HG02798 (cell line): ENCODE results near the gene CARF.
A peak's percentile ranks its signal among the peaks of the same experiment; 100 is the strongest.

Source experiments
- ATAC-seq: cut with Tn5 transposase; IDR thresholded peaks from one replicate; pipeline ENCODE4 v1.9.1; 2021; ENCODE audit warnings: mild to moderate bottlenecking; ENCODE audit not compliant: unreplicated experiment, poor library complexity

Gene CARF

DNA sequence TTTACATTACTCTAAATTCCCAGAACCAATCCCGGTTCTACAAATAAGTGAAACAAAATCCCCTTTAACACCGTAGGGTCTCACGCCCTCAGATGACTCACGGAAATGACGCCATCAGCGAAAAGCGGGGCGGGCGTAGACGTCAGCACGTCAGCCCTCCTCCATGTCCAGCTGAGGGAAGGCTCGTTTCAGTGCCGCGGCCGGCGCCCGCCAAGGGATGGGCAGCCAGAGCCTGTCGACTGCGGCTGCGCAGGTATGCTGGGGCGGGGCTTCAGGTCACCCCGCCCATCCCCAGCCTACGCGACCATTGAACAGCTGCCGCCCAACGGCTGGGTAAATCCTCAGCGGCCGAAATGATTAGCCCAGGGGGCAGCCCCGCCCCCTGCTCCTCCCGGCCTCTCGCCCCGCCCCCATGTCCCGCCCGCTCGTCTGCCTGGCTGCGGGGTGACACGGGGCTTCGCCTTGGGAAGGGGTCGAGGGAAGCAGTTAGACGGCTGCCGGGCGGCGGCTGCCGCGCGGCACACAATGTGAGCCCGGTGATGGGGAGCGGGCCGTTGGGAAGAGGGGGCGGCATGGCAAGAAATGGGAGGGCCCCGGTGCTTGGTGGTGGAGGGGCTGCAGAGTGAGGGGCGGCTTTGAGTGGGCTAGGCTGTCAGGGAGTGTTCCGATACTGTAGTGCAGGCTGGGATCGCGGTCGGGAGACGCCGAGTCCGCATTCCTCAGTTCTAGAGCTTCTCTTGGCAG, 102.6 kb downstream of the CARF start, which contains the start of gene NBEAL1:
Gene NBEAL1, plus strand, starts transcription at position 420 of the 744 bp plus-strand sequence. CDS start 1,510 bp downstream, outside the sequence.
- peak; percentile 98 for ATAC-seq

DNA sequence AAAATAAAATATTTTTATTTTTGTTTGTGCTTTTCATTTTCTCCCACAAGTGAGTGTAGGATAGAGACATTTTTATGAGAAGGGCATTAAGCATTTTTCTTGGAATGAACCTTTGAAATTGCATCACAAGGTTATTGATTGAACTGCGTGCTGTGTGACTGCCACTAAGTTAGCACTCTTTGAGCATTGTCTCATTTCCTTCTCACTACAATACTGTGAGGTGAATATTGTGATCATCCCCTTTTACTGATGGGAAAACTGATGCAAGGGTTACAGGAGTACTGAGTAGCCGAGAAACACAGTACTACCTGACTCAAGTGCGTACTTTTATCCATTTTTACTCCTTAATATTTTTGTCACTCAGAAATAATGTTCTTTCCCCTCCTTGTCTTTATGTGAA, 104.6 kb downstream of the CARF start:
- ATAC-seq, result no peak

DNA sequence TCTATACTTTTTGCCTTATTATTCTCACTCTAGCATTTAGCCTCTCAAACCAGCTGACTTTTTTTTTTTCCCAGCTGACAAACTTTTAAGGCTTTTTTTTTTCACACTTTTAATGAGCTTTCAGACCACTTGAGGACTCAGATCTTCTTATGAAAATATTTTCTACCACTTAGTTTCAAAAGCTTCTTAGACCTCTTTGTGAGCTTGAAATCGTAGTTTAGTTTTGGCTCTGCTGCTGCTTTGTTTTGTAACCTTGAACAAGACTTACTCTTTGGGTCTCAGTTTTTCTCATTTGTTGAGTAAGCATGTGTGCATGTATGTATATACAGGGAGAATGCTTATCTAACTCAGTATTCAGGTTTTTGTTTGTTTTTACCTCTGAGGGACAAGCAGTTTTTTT, 106.1 kb downstream of the CARF start:
- no peak for ATAC-seq

DNA sequence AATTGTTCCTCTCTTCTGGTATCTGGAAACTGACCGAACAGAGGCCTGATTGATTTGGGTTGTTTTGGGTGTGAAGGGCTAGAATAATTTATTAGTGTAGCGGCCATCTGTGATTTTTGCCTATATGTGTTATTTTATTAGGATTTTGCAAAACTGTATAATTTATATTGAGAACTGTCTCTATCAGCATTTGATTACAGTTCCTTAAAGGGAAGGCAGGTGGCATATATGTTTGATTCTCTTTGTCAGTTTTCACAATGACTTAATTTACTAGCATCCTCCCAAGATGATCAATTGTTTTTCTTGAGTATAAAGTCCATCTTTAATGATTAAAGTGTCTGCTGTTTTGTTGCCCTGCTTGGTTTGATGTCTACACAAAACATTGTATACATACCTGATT, 107.1 kb downstream of the CARF start:
- ATAC-seq, result no peak

DNA sequence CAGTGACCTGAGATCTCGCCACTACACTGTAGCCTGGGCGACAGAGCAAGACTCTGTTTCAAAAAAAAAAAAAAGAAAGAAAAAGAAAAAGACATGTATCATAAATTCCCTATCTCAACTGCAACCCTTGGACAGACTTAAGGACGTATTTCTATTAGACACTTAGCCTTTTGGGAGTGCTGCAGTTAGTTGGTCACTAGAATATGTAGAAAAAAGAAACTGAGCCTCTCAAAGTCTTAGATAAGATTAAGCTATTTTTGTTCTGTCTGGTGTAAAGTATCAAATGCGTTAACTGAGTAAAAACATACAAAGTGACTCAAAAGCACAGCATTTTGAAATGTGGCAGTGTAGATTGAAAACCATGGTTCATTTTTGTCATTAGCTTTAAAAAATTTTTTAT, 109.9 kb downstream of the CARF start:
- no peak for ATAC-seq

DNA sequence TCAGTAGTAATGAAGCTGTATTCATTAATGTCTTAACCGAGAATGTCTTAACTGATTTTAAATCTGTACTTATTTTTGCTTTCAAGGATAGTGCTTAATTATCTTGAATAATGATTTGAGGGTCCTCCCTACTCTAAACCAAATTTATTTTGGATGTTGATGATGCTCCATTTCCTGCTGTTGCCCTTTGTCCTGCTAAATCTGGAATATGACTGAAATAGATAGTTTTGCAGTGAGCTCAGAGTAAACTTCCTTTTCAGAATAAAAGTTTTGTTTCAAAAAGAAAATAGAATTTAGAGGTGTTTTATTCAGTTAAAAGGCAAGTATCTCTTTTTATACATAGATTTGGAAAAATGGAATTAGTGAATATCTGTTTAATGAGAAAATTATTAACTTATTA, 110.7 kb downstream of the CARF start:
- ATAC-seq, result no peak

DNA sequence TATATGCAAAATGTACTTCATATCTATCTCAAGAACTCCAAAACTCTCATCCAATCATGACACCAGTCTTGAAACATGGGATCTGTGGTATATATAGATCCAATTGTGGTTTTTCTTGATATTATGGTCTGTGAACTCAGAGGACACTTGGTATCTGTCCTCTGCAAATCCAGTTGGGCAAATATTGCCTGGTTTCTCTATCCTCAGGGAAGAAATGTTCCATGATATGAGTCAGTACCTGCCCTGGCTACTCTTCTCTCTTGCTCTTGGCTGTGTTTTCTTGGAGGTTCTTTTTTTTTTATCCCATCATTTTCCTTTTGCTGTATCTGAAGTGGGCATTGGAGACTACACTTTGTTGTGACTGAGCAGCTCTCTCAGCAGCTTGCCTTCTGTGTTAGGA, 113.5 kb downstream of the CARF start:
- no peak for ATAC-seq

DNA sequence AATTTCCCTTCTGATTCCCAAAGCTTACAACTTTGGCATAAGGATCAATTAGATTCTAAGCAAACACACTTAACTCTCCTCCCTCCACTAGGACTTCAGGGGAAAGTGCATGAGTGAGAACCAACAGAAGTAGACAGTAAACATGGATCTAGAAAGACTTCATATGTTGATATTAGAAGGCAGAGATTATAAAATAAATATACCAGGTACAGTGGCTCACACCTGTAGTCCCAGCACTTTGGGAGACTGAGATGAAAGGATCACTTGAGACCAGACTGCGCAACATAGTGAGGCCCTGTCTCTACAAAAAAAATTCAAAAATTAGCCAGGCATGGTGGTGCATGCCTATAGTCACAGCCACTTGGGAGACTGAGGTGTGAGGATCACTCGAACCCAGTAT, 118.5 kb downstream of the CARF start:
- no peak for ATAC-seq

DNA sequence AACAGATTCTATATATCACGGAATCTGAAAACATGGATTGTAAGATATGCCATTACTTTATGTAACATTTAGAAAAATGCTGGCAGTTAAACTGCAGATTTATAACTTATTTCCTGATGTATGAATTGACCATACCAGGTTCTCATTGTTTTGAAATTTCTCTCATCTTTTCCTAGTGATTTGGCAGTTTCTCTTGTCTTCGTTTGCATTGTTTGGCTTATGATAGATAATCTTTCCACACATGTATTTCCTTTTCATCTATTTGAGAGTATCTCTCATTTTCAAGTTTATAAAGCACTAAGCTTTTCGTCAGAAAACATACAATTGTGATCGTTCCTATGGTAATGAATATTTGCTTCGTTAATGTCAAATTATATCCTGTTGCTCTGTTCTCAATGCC, 118.9 kb downstream of the CARF start:
- no peak for ATAC-seq

DNA sequence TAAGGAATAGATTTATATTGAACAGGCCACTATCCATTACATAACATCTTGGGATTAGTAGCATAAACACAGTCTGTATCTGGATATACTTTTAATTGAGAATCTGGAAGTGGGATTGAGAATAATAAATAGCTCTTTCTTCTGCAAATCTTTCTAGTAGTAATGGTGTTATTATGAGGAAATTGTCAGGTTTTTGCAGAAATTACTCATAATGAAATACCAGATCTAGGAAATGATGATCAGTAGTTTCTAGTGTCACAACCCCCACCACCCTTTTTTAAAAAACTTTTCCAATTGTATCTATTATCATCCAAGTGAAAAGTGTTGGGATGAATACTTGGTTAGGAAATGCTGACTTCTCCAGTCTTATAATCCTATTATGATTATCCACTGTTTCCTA, 121.3 kb downstream of the CARF start:
- no peak for ATAC-seq

DNA sequence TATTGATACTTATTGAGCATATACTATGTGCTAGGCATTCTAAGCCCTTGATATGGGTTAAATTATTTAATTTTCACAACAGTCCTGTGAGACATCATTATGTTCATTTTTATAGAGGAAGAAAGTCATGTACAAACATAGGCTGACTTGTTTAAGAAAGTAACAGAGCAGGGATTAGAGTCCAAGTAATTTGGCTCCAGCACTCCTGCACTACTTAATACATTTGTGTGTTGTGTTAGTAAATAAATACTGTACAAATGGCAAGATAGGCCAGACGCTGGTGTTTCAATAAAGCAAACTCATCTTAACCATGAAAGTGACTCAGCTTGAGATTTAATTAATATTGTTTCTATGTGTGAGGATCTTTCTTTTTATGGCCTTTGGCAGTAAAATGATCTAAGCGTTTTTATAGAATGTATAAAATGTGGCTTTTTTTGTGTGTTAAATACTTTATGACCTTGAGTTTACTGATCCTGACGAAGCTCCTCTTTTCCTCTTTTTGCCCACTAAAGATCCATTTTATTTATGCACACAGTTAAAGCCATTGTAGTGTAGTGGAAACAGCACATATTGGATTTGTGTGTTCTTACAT, 123.9 kb downstream of the CARF start:
- no peak for ATAC-seq
